Mucosa of rectum (tissue), 2 donors: Measurements from ENCODE around the gene RFTN2.
"Not testable (repeated sequence)": the region's sequence is repeated elsewhere in the genome, so short reads cannot be mapped to it uniquely, and the experiment has no call there.

Source experiments
- H3K27ac ChIP-seq, 2 donors: one replicate each; pipeline ENCODE4 v1.7.0; 2013; ENCODE audit warnings: inconsistent platforms in 2 of 2, low read depth in 2 of 2, low read length in 2 of 2
- H3K27me3 ChIP-seq, 2 donors: one replicate each; pipeline ENCODE4 v1.7.0; 2013; ENCODE audit warnings: low read length in 2 of 2; ENCODE audit not compliant: control insufficient read depth in 2 of 2, insufficient read depth in 2 of 2
- H3K36me3 ChIP-seq, 2 donors: one replicate each; pipeline ENCODE4 v1.7.0; 2013; ENCODE audit warnings: low read length in 2 of 2; ENCODE audit not compliant: control insufficient read depth in 2 of 2, insufficient read depth in 2 of 2
- H3K4me1 ChIP-seq, 2 donors: one replicate each; pipeline ENCODE4 v1.7.0; 2013; ENCODE audit warnings: low read length in 2 of 2, mild to moderate bottlenecking in 1 of 2; ENCODE audit not compliant: control insufficient read depth in 2 of 2, insufficient read depth in 2 of 2
- H3K4me3 ChIP-seq, 2 donors: one replicate each; pipeline ENCODE4 v1.7.0; 2013; ENCODE audit warnings: low read length in 2 of 2
- H3K9ac ChIP-seq, 2 donors: one replicate each; pipeline ENCODE4 v1.7.0; 2013; ENCODE audit warnings: low read length in 2 of 2, low read depth in 1 of 2, mild to moderate bottlenecking in 1 of 2
- H3K9me3 ChIP-seq, 2 donors: one replicate each; pipeline ENCODE4 v1.7.0; 2013; ENCODE audit warnings: low read length in 2 of 2; ENCODE audit not compliant: control insufficient read depth in 2 of 2
- donor health status: healthy.
- donor health status: Normal muscosa, but diverticular disease.

Gene RFTN2

GRCh38 chr2:197705912-197706838, 30.8 kb upstream of the RFTN2 start:
- peak overlapping the region in 1 of 2 donors; percentile 75 for H3K27ac ChIP-seq
- H3K36me3 ChIP-seq: peaks cover 0 to 2% of the 10 kb centered on the region in 2 donors
- peak overlapping the region; percentile 85 to 92 for H3K4me3 ChIP-seq
- no peaks in the 10 kb centered on the region for H3K27me3 ChIP-seq
- peak overlapping the region; percentile 83 for H3K9ac ChIP-seq
- H3K4me1 ChIP-seq: peaks cover 19 to 26% of the 10 kb centered on the region in 2 donors
- no peaks in the 10 kb centered on the region for H3K9me3 ChIP-seq

- Histone ChIP-seq H3K4me3 (peak within 1 kb of the TSS; percentile 85 to 92), H3K27me3 (no peaks in the 10 kb centered on the region), H3K27ac (peak within 1 kb of the TSS; percentile 79 to 81), H3K4me1 (peaks cover 19 to 26% of the 10 kb centered on the region in 2 donors), H3K9me3 (no peaks in the 10 kb centered on the region), H3K9ac (peak within 1 kb of the TSS; percentile 83 to 88), H3K36me3 (peaks cover 0 to 2% of the 10 kb centered on the region in 2 donors)
Observed at GRCh38 chr2:197705121-197705911, 29.9 kb upstream of the RFTN2 start, which contains the start of gene MARS2. Gene MARS2, plus strand, starts transcription at chr2:197705369. Its CDS starts 37 bp downstream, at chr2:197705406.

GRCh38 chr2:197704434-197705120, 29.2 kb upstream of the RFTN2 start:
- Histone ChIP-seq H3K9me3 (no peaks in the 10 kb centered on the region), H3K9ac (peak overlapping the region; percentile 74 to 88), H3K27me3 (no peaks in the 10 kb centered on the region), H3K4me3 (peak overlapping the region; percentile 81 to 92), H3K36me3 (peaks cover 0 to 2% of the 10 kb centered on the region in 2 donors), H3K4me1 (peaks cover 19 to 26% of the 10 kb centered on the region in 2 donors), H3K27ac (peak overlapping the region; percentile 79 to 81)

GRCh38 chr2:197700960-197701359, 25.6 kb upstream of the RFTN2 start:
- H3K27me3 ChIP-seq: no peaks in the 10 kb centered on the region
- no peak overlapping the region for H3K9ac ChIP-seq
- peaks cover 1 to 4% of the 10 kb centered on the region in 2 donors for H3K4me1 ChIP-seq
- no peak overlapping the region for H3K4me3 ChIP-seq
- no peaks in the 10 kb centered on the region for H3K36me3 ChIP-seq
- H3K9me3 ChIP-seq: no peaks in the 10 kb centered on the region
- H3K27ac ChIP-seq: no peak overlapping the region

- not testable (repeated sequence) for H3K9me3 ChIP-seq, H3K27me3 ChIP-seq, H3K36me3 ChIP-seq, H3K27ac ChIP-seq, H3K4me1 ChIP-seq, H3K9ac ChIP-seq, H3K4me3 ChIP-seq
Observed at GRCh38 chr2:197699724-197700123, 24.3 kb upstream of the RFTN2 start.

GRCh38 chr2:197696571-197696970, 21.2 kb upstream of the RFTN2 start:
- H3K27me3 ChIP-seq, H3K9ac ChIP-seq, H3K27ac ChIP-seq, H3K4me1 ChIP-seq, H3K9me3 ChIP-seq, H3K36me3 ChIP-seq, H3K4me3 ChIP-seq: not testable (repeated sequence)

- H3K4me3 ChIP-seq, H3K4me1 ChIP-seq, H3K27ac ChIP-seq, H3K9ac ChIP-seq, H3K9me3 ChIP-seq, H3K27me3 ChIP-seq, H3K36me3 ChIP-seq: not testable (repeated sequence)
Observed at GRCh38 chr2:197695971-197696370, 20.6 kb upstream of the RFTN2 start.

GRCh38 chr2:197695206-197695605, 19.8 kb upstream of the RFTN2 start:
- not testable (repeated sequence) for H3K9ac ChIP-seq, H3K27ac ChIP-seq, H3K4me3 ChIP-seq, H3K9me3 ChIP-seq, H3K27me3 ChIP-seq, H3K36me3 ChIP-seq, H3K4me1 ChIP-seq

GRCh38 chr2:197677483-197677882, 2.1 kb upstream of the RFTN2 start:
- Histone ChIP-seq H3K27ac (no peak overlapping the region), H3K4me3 (no peak overlapping the region), H3K27me3 (no peaks in the 10 kb centered on the region)

More at GRCh38 chr2:197677483-197677882, 2.1 kb upstream of the RFTN2 start:
- no peak overlapping the region for H3K9ac ChIP-seq
- no peaks in the 10 kb centered on the region for H3K36me3 ChIP-seq
- H3K4me1 ChIP-seq: no peaks in the 10 kb centered on the region
- no peaks in the 10 kb centered on the region for H3K9me3 ChIP-seq
